ENCODE measurements around the gene CNPY2.

DNA sequence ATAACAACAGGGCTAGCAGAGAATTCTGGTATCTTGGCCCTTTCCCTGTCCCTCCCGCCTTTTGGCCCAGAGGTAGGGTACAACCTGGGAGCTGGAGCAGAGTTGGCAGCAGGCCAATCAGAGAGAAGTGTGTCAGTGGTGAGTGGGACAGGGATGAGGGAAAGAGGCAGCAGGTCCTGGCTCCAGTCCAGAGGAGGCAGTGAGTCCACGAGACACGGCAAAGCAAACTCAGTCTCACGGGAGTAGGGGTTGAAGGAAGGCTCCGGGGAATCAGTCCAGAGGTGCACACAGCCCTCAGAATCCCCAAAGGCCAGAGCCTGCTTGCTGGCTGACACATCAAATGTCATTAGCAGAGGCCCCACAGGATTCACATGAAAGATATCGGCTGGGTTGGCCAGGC lies 10.7 kb upstream of the CNPY2 start:
- TF ChIP-seq, protein P1, sequence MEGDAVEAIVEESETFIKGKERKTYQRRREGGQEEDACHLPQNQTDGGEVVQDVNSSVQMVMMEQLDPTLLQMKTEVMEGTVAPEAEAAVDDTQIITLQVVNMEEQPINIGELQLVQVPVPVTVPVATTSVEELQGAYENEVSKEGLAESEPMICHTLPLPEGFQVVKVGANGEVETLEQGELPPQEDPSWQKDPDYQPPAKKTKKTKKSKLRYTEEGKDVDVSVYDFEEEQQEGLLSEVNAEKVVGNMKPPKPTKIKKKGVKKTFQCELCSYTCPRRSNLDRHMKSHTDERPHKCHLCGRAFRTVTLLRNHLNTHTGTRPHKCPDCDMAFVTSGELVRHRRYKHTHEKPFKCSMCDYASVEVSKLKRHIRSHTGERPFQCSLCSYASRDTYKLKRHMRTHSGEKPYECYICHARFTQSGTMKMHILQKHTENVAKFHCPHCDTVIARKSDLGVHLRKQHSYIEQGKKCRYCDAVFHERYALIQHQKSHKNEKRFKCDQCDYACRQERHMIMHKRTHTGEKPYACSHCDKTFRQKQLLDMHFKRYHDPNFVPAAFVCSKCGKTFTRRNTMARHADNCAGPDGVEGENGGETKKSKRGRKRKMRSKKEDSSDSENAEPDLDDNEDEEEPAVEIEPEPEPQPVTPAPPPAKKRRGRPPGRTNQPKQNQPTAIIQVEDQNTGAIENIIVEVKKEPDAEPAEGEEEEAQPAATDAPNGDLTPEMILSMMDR (IDR thresholded peaks at IDR 0.05): no peak
- TF ChIP-seq POLR2A (IDR thresholded peaks at IDR 0.05): no peak
